BLaER1 (cell line): ENCODE data around the gene ZNFX1.
A peak's percentile ranks its signal among the peaks of the same experiment; 100 is the strongest.

Source experiments
- H3K27ac ChIP-seq: shearing (Covaris generic); formaldehyde crosslinking; 2 replicates; pipeline ENCODE4 v1.8.1; 2022
- H3K27me3 ChIP-seq: shearing (Covaris generic); formaldehyde crosslinking; 2 replicates; pipeline ENCODE4 v1.8.1; 2022
- H3K36me3 ChIP-seq: shearing (Covaris generic); formaldehyde crosslinking; 2 replicates; pipeline ENCODE4 v1.8.1; 2022
- H3K4me1 ChIP-seq: shearing (Covaris generic); formaldehyde crosslinking; 2 replicates; pipeline ENCODE4 v1.8.1; 2022
- H3K4me2 ChIP-seq: shearing (Covaris generic); formaldehyde crosslinking; 2 replicates; pipeline ENCODE4 v1.8.1; 2022
- H3K4me3 ChIP-seq: shearing (Covaris generic); formaldehyde crosslinking; 2 replicates; pipeline ENCODE4 v1.8.1; 2022
- H3K9ac ChIP-seq: shearing (Covaris generic); formaldehyde crosslinking; 2 replicates; pipeline ENCODE4 v1.8.1; 2022
- H3K9me3 ChIP-seq: shearing (Covaris generic); formaldehyde crosslinking; 2 replicates; pipeline ENCODE4 v1.8.1; 2022
- H4K20me1 ChIP-seq: shearing (Covaris generic); formaldehyde crosslinking; 2 replicates; pipeline ENCODE4 v1.8.1; 2022
- Cebpa-rat ChIP-seq: shearing (Covaris generic); IDR thresholded peaks from 2 replicates; pipeline ENCODE4 v1.8.1; 2022

ZNFX1 gene

GRCh38 chr20:49278036-49278817 is at the start of gene ZNFX1:
ZNFX1 (minus strand) TSS chr20:49278057; CDS start chr20:49275839, 2,218 bp downstream.
- no peak for TF ChIP-seq Cebpa-rat
- Histone ChIP-seq H4K20me1 (peaks cover 70% of the 10 kb centered on the region), H3K4me3 (peak within 1 kb of the TSS; percentile 82), H3K9me3 (peaks cover 39% of the 10 kb centered on the region), H3K9ac (peak within 1 kb of the TSS; percentile 99), H3K4me2 (peak within 1 kb of the TSS; percentile 98), H3K4me1 (peaks cover 57% of the 10 kb centered on the region), H3K27ac (peak within 1 kb of the TSS; percentile 97), H3K36me3 (peaks cover 66% of the 10 kb centered on the region), H3K27me3 (no peaks in the 10 kb centered on the region)

- peaks cover 17% of the 10 kb centered on the region for H3K4me1 ChIP-seq
- no peak for TF ChIP-seq Cebpa-rat
- H3K9ac ChIP-seq = no peak overlapping the region
- H3K4me2 ChIP-seq = no peak overlapping the region
- no peak overlapping the region for H3K27ac ChIP-seq
- no peaks in the 10 kb centered on the region for H3K36me3 ChIP-seq
- no peak overlapping the region for H3K4me3 ChIP-seq
- H3K27me3 ChIP-seq = no peaks in the 10 kb centered on the region
- H4K20me1 ChIP-seq = no peaks in the 10 kb centered on the region
- no peaks in the 10 kb centered on the region for H3K9me3 ChIP-seq
These were observed 48.2 kb upstream of the ZNFX1 start for GRCh38 chr20:49326026-49326425.

DNA sequence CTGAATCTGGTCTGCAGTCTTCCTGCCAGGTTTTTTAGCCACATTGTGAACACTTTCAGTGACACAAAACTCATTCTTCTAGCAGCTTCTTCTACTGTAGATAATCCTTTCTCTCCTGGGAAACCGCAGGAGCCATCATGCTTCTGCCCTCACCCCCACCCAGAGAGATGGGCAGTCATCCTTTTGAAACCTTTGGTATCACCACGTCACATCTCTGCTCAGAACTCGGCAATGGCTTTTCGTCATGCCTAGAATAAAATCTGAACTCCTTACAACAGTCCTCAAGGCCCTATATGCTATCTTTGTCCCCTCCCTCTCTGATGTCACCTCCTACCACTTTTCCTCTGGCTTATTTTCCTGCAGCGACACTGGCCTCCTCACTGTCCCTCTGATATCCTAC is 46.4 kb upstream of the ZNFX1 start:
- H3K36me3 ChIP-seq = no peaks in the 10 kb centered on the region
- peaks cover 17% of the 10 kb centered on the region for H3K4me1 ChIP-seq
- no peak overlapping the region; the same call in 1 of the 2 replicates for H3K9ac ChIP-seq
- H3K9me3 ChIP-seq = no peaks in the 10 kb centered on the region
- H3K4me2 ChIP-seq = peak overlapping the region; percentile 42
- peaks cover 5% of the 10 kb centered on the region; the same call in 1 of the 2 replicates for H3K27me3 ChIP-seq
- peak overlapping the region; percentile 31; the same call in 1 of the 2 replicates for H3K27ac ChIP-seq
- no peaks in the 10 kb centered on the region for H4K20me1 ChIP-seq
- no peak overlapping the region for H3K4me3 ChIP-seq
- no peak for TF ChIP-seq Cebpa-rat

DNA sequence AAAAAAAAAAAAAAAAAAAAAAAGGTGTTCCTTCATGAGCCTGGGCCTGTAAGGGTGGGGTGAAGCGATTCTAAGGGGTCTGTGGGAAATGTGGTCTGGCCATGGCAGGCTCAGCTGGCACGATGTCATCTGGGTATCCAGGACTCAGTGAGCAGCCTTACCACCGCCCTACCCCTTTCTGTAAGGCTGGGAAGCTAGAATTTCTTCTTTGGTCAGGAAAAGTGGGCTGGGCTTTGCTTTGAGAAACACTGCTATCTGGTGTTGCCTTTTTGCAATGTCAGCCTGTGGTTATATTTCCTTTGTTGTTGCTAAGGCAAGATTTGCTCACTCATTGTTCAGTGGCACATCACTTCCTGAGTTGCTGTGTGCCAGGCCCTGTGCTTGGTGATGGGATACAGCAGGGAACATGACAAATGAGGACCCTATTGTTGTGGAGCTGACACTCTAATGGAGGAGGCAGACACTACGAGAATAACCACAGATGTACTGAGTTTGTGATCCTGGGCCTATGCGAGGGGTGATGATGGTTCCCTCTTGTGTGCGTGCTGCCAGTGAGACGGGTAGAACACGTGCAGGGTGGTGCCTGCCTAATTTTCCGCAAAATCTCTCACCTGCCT is 45.9 kb upstream of the ZNFX1 start:
- Histone ChIP-seq H3K4me2 (peak overlapping the region; percentile 42), H3K36me3 (no peaks in the 10 kb centered on the region), H3K4me3 (no peak overlapping the region), H3K9me3 (peaks cover 1% of the 10 kb centered on the region; the same call in 1 of the 2 replicates), H4K20me1 (no peaks in the 10 kb centered on the region), H3K27me3 (peaks cover 11% of the 10 kb centered on the region), H3K4me1 (peaks cover 17% of the 10 kb centered on the region), H3K9ac (no peak overlapping the region; the same call in 1 of the 2 replicates), H3K27ac (peak overlapping the region; percentile 31; the same call in 1 of the 2 replicates)
- TF ChIP-seq Cebpa-rat = no peak

- no peak for TF ChIP-seq Cebpa-rat
- Histone ChIP-seq H3K4me1 (peaks cover 17% of the 10 kb centered on the region), H3K4me3 (no peak overlapping the region), H3K27me3 (peaks cover 20% of the 10 kb centered on the region), H4K20me1 (no peaks in the 10 kb centered on the region), H3K36me3 (no peaks in the 10 kb centered on the region), H3K27ac (no peak overlapping the region), H3K4me2 (no peak overlapping the region), H3K9ac (no peak overlapping the region), H3K9me3 (peaks cover 9% of the 10 kb centered on the region)
These were observed 42.6 kb upstream of the ZNFX1 start for GRCh38 chr20:49320460-49320859.

DNA sequence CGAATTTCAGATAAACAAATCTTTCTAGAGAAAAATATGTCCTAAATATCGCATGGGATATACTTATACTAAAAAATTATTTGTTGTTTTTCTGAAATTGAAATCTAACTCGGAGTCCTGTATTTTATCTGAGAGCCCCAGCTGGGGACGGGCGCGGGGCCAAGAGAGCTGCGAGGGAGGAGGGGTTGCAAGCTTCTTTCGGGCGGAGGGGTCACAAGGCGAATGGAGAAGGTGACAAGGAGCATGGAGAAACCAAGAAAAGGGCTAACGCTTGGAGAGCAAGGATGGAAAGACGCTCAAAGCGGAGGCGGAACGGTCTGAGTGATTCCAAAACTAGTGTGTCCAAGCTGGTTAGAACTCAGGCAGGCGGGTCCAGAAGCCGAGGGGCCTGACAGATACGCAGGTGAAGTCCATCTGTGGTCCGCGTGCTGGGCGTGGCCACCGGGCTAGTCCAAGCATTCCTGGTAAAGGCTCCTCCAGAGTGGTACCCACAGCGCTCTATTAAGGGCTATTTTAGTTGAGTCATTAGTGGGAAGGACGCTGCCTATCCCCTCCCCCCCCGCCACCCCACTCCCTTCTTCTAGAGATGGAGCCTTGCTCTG is 41.5 kb upstream of the ZNFX1 start:
- Histone ChIP-seq H3K4me1 (peaks cover 15% of the 10 kb centered on the region), H4K20me1 (no peaks in the 10 kb centered on the region), H3K4me3 (no peak overlapping the region), H3K9ac (no peak overlapping the region), H3K9me3 (peaks cover 9% of the 10 kb centered on the region), H3K27ac (no peak overlapping the region), H3K4me2 (no peak overlapping the region), H3K27me3 (peaks cover 20% of the 10 kb centered on the region), H3K36me3 (no peaks in the 10 kb centered on the region)
- TF ChIP-seq Cebpa-rat = no peak

- Histone ChIP-seq H3K4me1 (peaks cover 11% of the 10 kb centered on the region), H3K36me3 (no peaks in the 10 kb centered on the region), H3K9me3 (peaks cover 9% of the 10 kb centered on the region), H4K20me1 (no peaks in the 10 kb centered on the region), H3K4me2 (peak overlapping the region; percentile 26), H3K4me3 (no peak overlapping the region), H3K27ac (no peak overlapping the region), H3K27me3 (peaks cover 20% of the 10 kb centered on the region), H3K9ac (no peak overlapping the region)
- no peak for TF ChIP-seq Cebpa-rat
These were observed 40.8 kb upstream of the ZNFX1 start for GRCh38 chr20:49318430-49319207.

DNA sequence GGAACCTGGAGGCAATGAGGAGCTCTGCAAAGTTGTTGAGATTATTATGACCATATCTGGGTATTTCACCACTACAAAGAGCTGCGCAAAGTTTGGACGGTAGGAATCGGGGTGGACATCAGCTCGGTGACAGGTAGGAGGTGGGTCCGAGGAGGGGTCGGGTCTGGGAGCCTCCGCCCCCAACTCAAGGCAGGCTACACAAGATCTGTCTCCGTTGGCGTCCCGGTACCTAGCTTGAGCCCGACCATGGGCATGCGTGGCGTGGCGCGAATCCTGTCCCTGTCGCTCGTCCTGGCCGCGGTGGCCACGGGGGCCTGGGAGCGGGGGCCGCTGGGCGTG is 40.2 kb upstream of the ZNFX1 start:
- H3K9me3 ChIP-seq = peaks cover 9% of the 10 kb centered on the region
- no peak overlapping the region for H3K27ac ChIP-seq
- no peak overlapping the region for H3K9ac ChIP-seq
- no peak overlapping the region for H3K4me2 ChIP-seq
- TF ChIP-seq Cebpa-rat = no peak
- H3K4me1 ChIP-seq = peaks cover 11% of the 10 kb centered on the region
- H3K4me3 ChIP-seq = no peak overlapping the region
- H3K27me3 ChIP-seq = peaks cover 20% of the 10 kb centered on the region
- H3K36me3 ChIP-seq = no peaks in the 10 kb centered on the region
- no peaks in the 10 kb centered on the region for H4K20me1 ChIP-seq

DNA sequence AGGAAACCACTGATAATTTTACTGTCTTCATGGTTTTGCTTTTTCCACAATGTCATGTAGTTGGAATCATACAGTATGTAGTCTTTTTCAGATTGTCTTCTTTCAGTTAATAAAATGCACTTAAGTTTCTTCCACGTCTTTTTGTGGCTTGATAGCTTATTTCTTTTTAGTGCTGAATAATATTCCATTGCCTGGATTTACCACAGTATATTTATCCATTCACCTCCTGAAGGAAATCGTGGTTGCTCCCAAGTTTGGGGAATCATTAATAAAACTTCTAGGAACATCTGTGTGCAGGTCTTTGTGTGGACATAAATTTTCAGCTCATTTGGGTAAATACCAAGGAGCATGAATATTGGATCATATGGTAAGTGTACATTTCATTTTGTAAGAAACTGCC is 38.8 kb upstream of the ZNFX1 start:
- no peak for TF ChIP-seq Cebpa-rat
- peaks cover 20% of the 10 kb centered on the region for H3K27me3 ChIP-seq
- no peak overlapping the region for H3K9ac ChIP-seq
- no peak overlapping the region for H3K4me2 ChIP-seq
- peaks cover 13% of the 10 kb centered on the region for H3K4me1 ChIP-seq
- H4K20me1 ChIP-seq = no peaks in the 10 kb centered on the region
- H3K36me3 ChIP-seq = no peaks in the 10 kb centered on the region
- H3K4me3 ChIP-seq = no peak overlapping the region
- peaks cover 9% of the 10 kb centered on the region for H3K9me3 ChIP-seq
- H3K27ac ChIP-seq = no peak overlapping the region
